RWPE2 (cell line): Measurements from ENCODE around the gene GSN.

Experiments used
- ATAC-seq: fragments of 200-7000 bp; cut with Tn5 transposase; 3 replicates; pipeline ENCODE4 v1.9.1; 2021; ENCODE audit warnings: low read depth
- DNase-seq: peaks from one replicate; pipeline ENCODE4 v3.0.0-alpha.2; 2020; ENCODE audit warnings: low spot score
- H3K27ac ChIP-seq: fragments of 450-650 bp; 2 replicates; pipeline ENCODE4 v1.5.1; 2017; ENCODE audit warnings: mild to moderate bottlenecking; ENCODE audit not compliant: poor library complexity, severe bottlenecking
- H3K27me3 ChIP-seq: fragments of 250-450 bp; sonication (Bioruptor Pico); 2 replicates; pipeline ENCODE4 v1.5.1; 2021; ENCODE audit warnings: mild to moderate bottlenecking, moderate library complexity; ENCODE audit not compliant: insufficient read depth, poor library complexity, severe bottlenecking
- H3K36me3 ChIP-seq: fragments of 250-450 bp; sonication (Bioruptor Pico); 2 replicates; pipeline ENCODE4 v1.5.1; 2020; ENCODE audit warnings: low read depth, mild to moderate bottlenecking, moderate library complexity
- H3K4me1 ChIP-seq: fragments of 250-450 bp; sonication (Bioruptor Pico); 2 replicates; pipeline ENCODE4 v1.5.1; 2021; ENCODE audit warnings: mild to moderate bottlenecking, moderate library complexity; ENCODE audit not compliant: insufficient read depth, poor library complexity, severe bottlenecking
- H3K4me3 ChIP-seq: fragments of 250-450 bp; sonication (Bioruptor Pico); 2 replicates; pipeline ENCODE4 v1.5.1; 2021; ENCODE audit warnings: mild to moderate bottlenecking, moderate library complexity; ENCODE audit not compliant: severe bottlenecking
- H3K9me3 ChIP-seq: fragments of 250-450 bp; sonication (Bioruptor Pico); 2 replicates; pipeline ENCODE4 v1.5.1; 2021; ENCODE audit warnings: mild to moderate bottlenecking, moderate library complexity; ENCODE audit not compliant: severe bottlenecking
- CTCF ChIP-seq: fragments of 450-650 bp; IDR thresholded peaks from one replicate; pipeline ENCODE4 v1.5.1; 2017; ENCODE audit warnings: mild to moderate bottlenecking, moderate library complexity; ENCODE audit not compliant: poor library complexity, severe bottlenecking

GSN gene

GRCh38 chr9:121268598-121268850, 562 bp downstream of the GSN start:
- no peak for TF ChIP-seq CTCF
- H3K27me3 ChIP-seq: no peaks in the 10 kb centered on the region
- peak overlapping the region; percentile 66 for H3K27ac ChIP-seq
- ATAC-seq (peak; percentile 74), DNase-seq (no peak)
- H3K9me3 ChIP-seq: no peaks in the 10 kb centered on the region
- peak overlapping the region; percentile 56 for H3K4me3 ChIP-seq
- H3K4me1 ChIP-seq: peaks cover 13% of the 10 kb centered on the region
- H3K36me3 ChIP-seq: no peaks in the 10 kb centered on the region

- DNase-seq (no peak), ATAC-seq (peak; percentile 35)
- Histone ChIP-seq H3K4me3 (peak overlapping the region; percentile 56), H3K4me1 (peaks cover 13% of the 10 kb centered on the region), H3K27ac (peak overlapping the region; percentile 66), H3K36me3 (no peaks in the 10 kb centered on the region), H3K27me3 (no peaks in the 10 kb centered on the region), H3K9me3 (no peaks in the 10 kb centered on the region)
- TF ChIP-seq CTCF: no peak
Observed at GRCh38 chr9:121268851-121269641, 1.1 kb downstream of the GSN start.

GRCh38 chr9:121269642-121270254, 1.8 kb downstream of the GSN start:
- Histone ChIP-seq H3K4me3 (peak overlapping the region; percentile 56), H3K27me3 (no peaks in the 10 kb centered on the region), H3K4me1 (peaks cover 13% of the 10 kb centered on the region), H3K27ac (peak overlapping the region; percentile 66), H3K9me3 (no peaks in the 10 kb centered on the region), H3K36me3 (no peaks in the 10 kb centered on the region)
- no peak for TF ChIP-seq CTCF
- ATAC-seq (no peak), DNase-seq (no peak)

- Histone ChIP-seq H3K36me3 (no peaks in the 10 kb centered on the region), H3K4me3 (no peak overlapping the region), H3K4me1 (peaks cover 13% of the 10 kb centered on the region), H3K9me3 (no peaks in the 10 kb centered on the region), H3K27ac (no peak overlapping the region), H3K27me3 (no peaks in the 10 kb centered on the region)
- no peak for TF ChIP-seq CTCF
- no peak for ATAC-seq
- no peak for DNase-seq
Observed at GRCh38 chr9:121271368-121272341, 3.7 kb downstream of the GSN start.
